ENCODE results near the gene PPT2.
"Not testable (repeated sequence)": the region's sequence is repeated elsewhere in the genome, so short reads cannot be mapped to it uniquely, and the experiment has no call there.

Gene PPT2

GRCh38 chr6:32200711-32201475 is 47.0 kb downstream of the PPT2 start:
- no peak overlapping the region for H3K4me3 ChIP-seq (ENCODE audit: low read length)
- TF ChIP-seq, protein P1, sequence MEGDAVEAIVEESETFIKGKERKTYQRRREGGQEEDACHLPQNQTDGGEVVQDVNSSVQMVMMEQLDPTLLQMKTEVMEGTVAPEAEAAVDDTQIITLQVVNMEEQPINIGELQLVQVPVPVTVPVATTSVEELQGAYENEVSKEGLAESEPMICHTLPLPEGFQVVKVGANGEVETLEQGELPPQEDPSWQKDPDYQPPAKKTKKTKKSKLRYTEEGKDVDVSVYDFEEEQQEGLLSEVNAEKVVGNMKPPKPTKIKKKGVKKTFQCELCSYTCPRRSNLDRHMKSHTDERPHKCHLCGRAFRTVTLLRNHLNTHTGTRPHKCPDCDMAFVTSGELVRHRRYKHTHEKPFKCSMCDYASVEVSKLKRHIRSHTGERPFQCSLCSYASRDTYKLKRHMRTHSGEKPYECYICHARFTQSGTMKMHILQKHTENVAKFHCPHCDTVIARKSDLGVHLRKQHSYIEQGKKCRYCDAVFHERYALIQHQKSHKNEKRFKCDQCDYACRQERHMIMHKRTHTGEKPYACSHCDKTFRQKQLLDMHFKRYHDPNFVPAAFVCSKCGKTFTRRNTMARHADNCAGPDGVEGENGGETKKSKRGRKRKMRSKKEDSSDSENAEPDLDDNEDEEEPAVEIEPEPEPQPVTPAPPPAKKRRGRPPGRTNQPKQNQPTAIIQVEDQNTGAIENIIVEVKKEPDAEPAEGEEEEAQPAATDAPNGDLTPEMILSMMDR (IDR thresholded peaks at IDR 0.05; ENCODE audit: insufficient read depth, low read depth, low read length, missing control alignments): no peak
- DNase-seq (ENCODE audit: low read depth): no peak

- no peak for DNase-seq (ENCODE audit: low read depth)
- TF ChIP-seq, protein P1 (IDR thresholded peaks at IDR 0.05; ENCODE audit: insufficient read depth, low read depth, low read length, missing control alignments): no peak
- H3K4me3 ChIP-seq (ENCODE audit: low read length): no peak overlapping the region
Measured at GRCh38 chr6:32202186-32202585, 48.2 kb downstream of the PPT2 start.

DNA sequence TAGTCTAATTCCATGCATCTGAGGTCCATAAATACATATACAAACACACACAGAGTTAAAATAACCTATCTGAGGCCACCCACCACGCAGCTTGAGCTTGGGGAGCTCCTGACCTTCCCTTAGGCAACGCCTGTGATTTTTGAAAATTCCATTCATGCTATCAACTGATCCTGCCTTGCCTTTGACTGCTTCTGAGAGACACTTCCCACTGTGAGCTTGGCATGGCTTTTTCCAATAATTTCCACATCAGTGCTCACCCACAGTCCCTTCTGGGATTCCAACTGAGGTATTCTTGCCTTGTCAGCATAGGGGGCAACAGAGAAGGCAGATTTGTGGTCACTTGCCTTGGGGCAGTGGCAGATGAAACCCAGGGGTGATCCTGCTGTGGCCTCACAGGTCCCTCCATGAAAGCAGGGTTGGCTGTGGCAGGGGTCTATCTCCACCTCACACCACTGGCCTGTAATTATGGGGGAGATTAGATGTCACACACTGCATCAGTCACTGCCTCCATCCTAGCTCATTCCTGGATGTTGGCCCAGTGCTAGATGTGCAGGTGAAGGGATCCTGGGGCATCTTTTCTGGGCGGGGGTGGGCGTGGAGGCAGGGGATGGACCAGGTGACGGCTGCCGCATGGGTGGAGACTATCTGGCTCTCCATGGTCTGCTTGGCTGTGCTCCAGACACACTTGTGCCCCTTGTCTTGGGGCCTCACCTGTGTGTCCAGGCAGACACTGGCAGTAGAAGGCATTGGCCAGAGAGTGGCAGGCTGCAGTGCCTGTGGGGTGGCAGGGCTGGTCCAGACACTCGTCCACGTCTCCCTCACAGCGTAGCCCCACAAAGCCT is 49.7 kb downstream of the PPT2 start:
- no peak overlapping the region for H3K4me3 ChIP-seq (ENCODE audit: low read length)
- DNase-seq (ENCODE audit: low read depth): no peak

DNA sequence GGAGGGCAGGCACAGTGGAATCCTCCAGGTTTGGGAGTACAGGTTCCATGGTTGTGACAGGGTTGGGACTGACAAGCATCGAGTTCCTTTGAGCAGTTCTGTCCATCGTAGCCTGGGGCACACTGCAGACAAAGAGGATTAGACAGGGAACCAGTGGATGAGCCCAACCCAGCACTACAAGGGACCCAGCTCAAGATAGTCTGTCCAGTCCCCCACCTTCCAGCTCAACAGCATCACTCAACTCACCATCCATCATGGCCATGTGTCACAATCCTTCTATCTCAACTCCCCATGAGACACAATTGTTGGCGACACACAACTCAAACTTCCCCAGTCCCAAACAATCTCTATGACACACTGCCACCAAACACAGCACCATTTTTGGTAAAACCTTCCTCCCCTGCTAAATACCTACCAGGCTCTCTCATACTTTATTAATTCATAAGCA is 50.4 kb downstream of the PPT2 start:
- TF ChIP-seq, protein P1 (IDR thresholded peaks at IDR 0.05; ENCODE audit: insufficient read depth, low read depth, low read length, missing control alignments): no peak
- no peak overlapping the region for H3K4me3 ChIP-seq (ENCODE audit: low read length)

More for the DNA sequence above, 49.7 kb downstream of the PPT2 start:
- TF ChIP-seq, protein P1 (IDR thresholded peaks at IDR 0.05; ENCODE audit: insufficient read depth, low read depth, low read length, missing control alignments): no peak

GRCh38 chr6:32208996-32209395 is 55.1 kb downstream of the PPT2 start:
- DNase-seq (ENCODE audit: low read depth): no peak
- TF ChIP-seq, protein P1 (IDR thresholded peaks at IDR 0.05; ENCODE audit: insufficient read depth, low read depth, low read length, missing control alignments): no peak
- no peak overlapping the region for H3K4me3 ChIP-seq (ENCODE audit: low read length)

More for the DNA sequence above, 50.4 kb downstream of the PPT2 start:
- no peak for DNase-seq (ENCODE audit: low read depth)

DNA sequence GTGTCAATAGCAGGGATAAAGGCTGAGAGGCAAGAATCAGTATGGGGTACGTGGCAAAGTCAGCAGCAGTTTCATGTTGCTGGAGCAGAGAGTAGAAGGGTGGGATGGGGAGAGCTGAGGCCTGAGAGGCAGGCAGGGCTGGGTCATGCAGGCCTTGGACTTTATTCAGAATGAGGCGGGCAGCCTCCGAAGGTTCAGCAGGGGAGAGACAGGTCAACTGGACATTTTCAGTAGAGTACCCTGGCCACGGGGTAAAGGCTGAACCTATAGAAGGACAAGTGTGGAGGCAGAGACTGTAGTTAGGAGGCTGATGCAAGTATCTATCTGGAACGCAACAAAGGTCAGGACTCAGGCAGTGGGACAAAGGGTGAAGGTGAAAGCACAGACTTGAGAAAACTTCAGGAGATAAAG is 56.3 kb downstream of the PPT2 start:
- TF ChIP-seq, protein P1 (IDR thresholded peaks at IDR 0.05; ENCODE audit: insufficient read depth, low read depth, low read length, missing control alignments): no peak
- no peak overlapping the region for H3K4me3 ChIP-seq (ENCODE audit: low read length)
- no peak for DNase-seq (ENCODE audit: low read depth)

- not testable (repeated sequence) for DNase-seq (ENCODE audit: low read depth); H3K4me3 ChIP-seq (ENCODE audit: low read length)
Measured at GRCh38 chr6:32211432-32211831, 57.5 kb downstream of the PPT2 start.

Data from epithelial cell of esophagus (primary cell).